Mesenchymal stem cell (in vitro differentiated cells and primary cell): ENCODE measurements around the gene AGPAT2.

Experiments used
- DNase-seq: peaks from one replicate; pipeline ENCODE4 v3.0.0-alpha.2; 2013
- H2AFZ ChIP-seq: one replicate; pipeline ENCODE4 v1.6.1; 2013; ENCODE audit warnings: low read depth, mild to moderate bottlenecking, control low read depth, inconsistent platforms, low read length, moderate library complexity
- H2AK5ac ChIP-seq: 2 replicates; pipeline ENCODE4 v1.6.1; 2013; ENCODE audit warnings: low read length, moderate library complexity, mild to moderate bottlenecking, inconsistent platforms; ENCODE audit not compliant: severe bottlenecking
- H2BK120ac ChIP-seq: one replicate; pipeline ENCODE4 v1.6.1; 2013; ENCODE audit warnings: low read depth, mild to moderate bottlenecking, inconsistent platforms, low read length, moderate library complexity
- H2BK12ac ChIP-seq, 2 experiments: one replicate each; pipeline ENCODE4 v1.6.1; 2013; ENCODE audit warnings: inconsistent platforms in 2 of 2, low read length in 2 of 2, mild to moderate bottlenecking in 2 of 2, moderate library complexity in 2 of 2, control low read depth in 1 of 2
- H2BK15ac ChIP-seq: one replicate; pipeline ENCODE4 v1.6.1; 2013; ENCODE audit warnings: mild to moderate bottlenecking, low read depth, inconsistent platforms; ENCODE audit not compliant: poor library complexity, severe bottlenecking
- H2BK5ac ChIP-seq: 2 replicates; pipeline ENCODE4 v1.6.1; 2013; ENCODE audit warnings: low read depth, mild to moderate bottlenecking, low read length, control low read depth, inconsistent platforms; ENCODE audit not compliant: poor library complexity, severe bottlenecking
- H3K14ac ChIP-seq, 2 experiments: one replicate each; pipeline ENCODE4 v1.6.1; 2013; ENCODE audit warnings: inconsistent platforms in 2 of 2, low read length in 2 of 2, control low read depth in 1 of 2, mild to moderate bottlenecking in 1 of 2, moderate library complexity in 1 of 2
- H3K18ac ChIP-seq, 2 experiments: one replicate each; pipeline ENCODE4 v1.6.1; 2013; ENCODE audit warnings: inconsistent platforms in 2 of 2, low read length in 2 of 2, control low read depth in 1 of 2, low read depth in 1 of 2, mild to moderate bottlenecking in 1 of 2
- H3K23ac ChIP-seq, 2 experiments: one replicate each; pipeline ENCODE4 v1.6.1; 2013; ENCODE audit warnings: inconsistent platforms in 2 of 2, low read length in 2 of 2, mild to moderate bottlenecking in 2 of 2, moderate library complexity in 2 of 2, control low read depth in 1 of 2
- H3K27ac ChIP-seq: 2 replicates; pipeline ENCODE4 v1.5.1; 2013; ENCODE audit warnings: mild to moderate bottlenecking, moderate library complexity, low read length, control low read depth, inconsistent platforms; ENCODE audit not compliant: poor library complexity, severe bottlenecking
- H3K27me3 ChIP-seq, 2 experiments: 2 replicates each; pipeline versions ENCODE4 v1.6.1 to v1.7.0; 2013; ENCODE audit warnings: low read length in 2 of 2, mild to moderate bottlenecking in 2 of 2, moderate library complexity in 2 of 2, control low read depth in 1 of 2, inconsistent platforms in 1 of 2; ENCODE audit not compliant: control insufficient read depth in 1 of 2, insufficient read depth in 1 of 2
- H3K36me3 ChIP-seq, 2 experiments: 2 replicates each; pipeline versions ENCODE4 v1.6.1 to v1.7.0; 2013; ENCODE audit warnings: low read length in 2 of 2, control low read depth in 1 of 2, inconsistent platforms in 1 of 2, low read depth in 1 of 2, mild to moderate bottlenecking in 1 of 2; ENCODE audit not compliant: insufficient read depth in 2 of 2, control insufficient read depth in 1 of 2
- H3K4ac ChIP-seq, 2 experiments: one replicate each; pipeline ENCODE4 v1.6.1; 2013; ENCODE audit warnings: inconsistent platforms in 2 of 2, low read length in 2 of 2, mild to moderate bottlenecking in 2 of 2, moderate library complexity in 2 of 2, control low read depth in 1 of 2, low read depth in 1 of 2
- H3K4me1 ChIP-seq: 2 replicates; pipeline ENCODE4 v1.6.1; 2013; ENCODE audit warnings: low read depth, low read length, control low read depth; ENCODE audit not compliant: control insufficient read depth, insufficient read depth
- H3K4me2 ChIP-seq: 2 replicates; pipeline ENCODE4 v1.6.1; 2013; ENCODE audit warnings: low read length, mild to moderate bottlenecking, inconsistent platforms; ENCODE audit not compliant: poor library complexity, severe bottlenecking
- H3K4me3 ChIP-seq, 2 experiments: 2 replicates each; pipeline versions ENCODE4 v1.5.1 to v1.7.0; 2013; ENCODE audit warnings: low read length in 2 of 2, mild to moderate bottlenecking in 2 of 2, control low read depth in 1 of 2, low read depth in 1 of 2; ENCODE audit not compliant: insufficient read depth in 1 of 2
- H3K79me1 ChIP-seq: replicated peaks from 2 replicates; pipeline ENCODE4 v1.6.1; 2013; ENCODE audit warnings: mild to moderate bottlenecking, control low read depth, low read length, inconsistent platforms; ENCODE audit not compliant: poor library complexity, severe bottlenecking
- H3K9ac ChIP-seq: 2 replicates; pipeline ENCODE4 v1.7.0; 2013; ENCODE audit warnings: mild to moderate bottlenecking, low read length, moderate library complexity
- H3K9me3 ChIP-seq: 2 replicates; pipeline ENCODE4 v1.7.0; 2013; ENCODE audit warnings: mild to moderate bottlenecking, low read length; ENCODE audit not compliant: control insufficient read depth
- H4K8ac ChIP-seq: one replicate; pipeline ENCODE4 v1.6.1; 2013; ENCODE audit warnings: inconsistent platforms, mild to moderate bottlenecking, low read length, moderate library complexity
- H4K91ac ChIP-seq: one replicate; pipeline ENCODE4 v1.6.1; 2013; ENCODE audit warnings: mild to moderate bottlenecking, low read length, inconsistent platforms
- WGBS: methylation state at CpG from one replicate; pipeline ENCODE4 v1.1.7; 2013; ENCODE audit warnings: mixed read lengths; 5-methylcytosine and 5-hydroxymethylcytosine counted together

The AGPAT2 gene

DNA sequence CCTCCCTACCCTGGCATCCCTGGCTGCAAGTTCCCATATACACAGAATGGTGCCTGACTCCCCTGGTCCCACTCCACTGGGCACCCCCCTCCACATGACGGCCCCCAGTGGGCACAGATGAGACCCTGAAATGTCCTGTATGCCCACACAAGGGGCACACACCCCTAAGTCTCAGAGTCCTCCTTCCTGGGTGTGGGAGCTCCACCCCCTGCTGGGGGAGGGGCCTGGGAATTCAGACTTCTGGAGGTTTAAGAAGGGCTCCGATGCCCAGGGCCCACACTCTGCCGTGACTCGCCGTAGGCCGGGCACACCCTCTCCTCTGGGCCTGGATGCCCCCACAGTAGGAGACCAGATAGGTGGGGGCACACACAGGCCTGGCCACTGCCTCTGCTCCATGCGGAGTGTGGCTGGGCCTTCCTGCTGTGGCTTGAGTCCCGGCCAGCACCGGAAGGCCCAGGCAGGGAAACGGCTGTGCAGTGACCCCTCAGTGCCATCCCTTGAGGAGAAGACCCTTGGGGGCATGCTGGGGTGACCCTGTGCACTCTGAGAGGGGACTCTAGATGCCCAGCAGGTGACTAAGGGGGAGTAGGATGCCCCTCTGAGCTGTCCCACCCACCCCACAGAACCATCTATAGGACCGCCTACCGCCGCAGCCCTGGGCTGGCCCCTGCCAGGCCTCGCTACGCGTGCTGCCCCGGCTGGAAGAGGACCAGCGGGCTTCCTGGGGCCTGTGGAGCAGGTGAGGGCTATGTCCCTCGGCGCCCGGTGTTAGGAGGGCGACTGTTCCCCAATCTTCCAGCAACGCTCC, 18.1 kb downstream of the AGPAT2 start:
- peaks cover 0 to 51% of the 10 kb centered on the region in 2 experiments for H3K36me3 ChIP-seq
- H2BK5ac ChIP-seq, result no peak overlapping the region
- H2BK15ac ChIP-seq, result no peak overlapping the region
- H2BK120ac ChIP-seq, result no peak overlapping the region
- no peak overlapping the region for H3K27ac ChIP-seq
- WGBS, result 88% methylated on average over 23 of the region's 23 CpGs
- peaks cover 20% of the 10 kb centered on the region for H3K79me1 ChIP-seq
- H3K9ac ChIP-seq, result no peak overlapping the region
- H3K9me3 ChIP-seq, result no peaks in the 10 kb centered on the region
- peaks cover 0 to 51% of the 10 kb centered on the region in 2 experiments for H3K27me3 ChIP-seq
- H3K4me1 ChIP-seq, result peaks cover 77% of the 10 kb centered on the region
- H3K23ac ChIP-seq, result no peak overlapping the region
- H2AFZ ChIP-seq, result no peak overlapping the region
- H2AK5ac ChIP-seq, result peak overlapping the region; percentile 4
- no peak overlapping the region for H3K14ac ChIP-seq
- H3K4ac ChIP-seq, result no peak overlapping the region
- no peak overlapping the region for H2BK12ac ChIP-seq
- no peak overlapping the region for H3K18ac ChIP-seq
- no peak overlapping the region for H3K4me3 ChIP-seq
- H4K8ac ChIP-seq, result no peak overlapping the region
- peak overlapping the region; percentile 10 for H3K4me2 ChIP-seq
- H4K91ac ChIP-seq, result no peak overlapping the region
- DNase-seq, result no peak

DNA sequence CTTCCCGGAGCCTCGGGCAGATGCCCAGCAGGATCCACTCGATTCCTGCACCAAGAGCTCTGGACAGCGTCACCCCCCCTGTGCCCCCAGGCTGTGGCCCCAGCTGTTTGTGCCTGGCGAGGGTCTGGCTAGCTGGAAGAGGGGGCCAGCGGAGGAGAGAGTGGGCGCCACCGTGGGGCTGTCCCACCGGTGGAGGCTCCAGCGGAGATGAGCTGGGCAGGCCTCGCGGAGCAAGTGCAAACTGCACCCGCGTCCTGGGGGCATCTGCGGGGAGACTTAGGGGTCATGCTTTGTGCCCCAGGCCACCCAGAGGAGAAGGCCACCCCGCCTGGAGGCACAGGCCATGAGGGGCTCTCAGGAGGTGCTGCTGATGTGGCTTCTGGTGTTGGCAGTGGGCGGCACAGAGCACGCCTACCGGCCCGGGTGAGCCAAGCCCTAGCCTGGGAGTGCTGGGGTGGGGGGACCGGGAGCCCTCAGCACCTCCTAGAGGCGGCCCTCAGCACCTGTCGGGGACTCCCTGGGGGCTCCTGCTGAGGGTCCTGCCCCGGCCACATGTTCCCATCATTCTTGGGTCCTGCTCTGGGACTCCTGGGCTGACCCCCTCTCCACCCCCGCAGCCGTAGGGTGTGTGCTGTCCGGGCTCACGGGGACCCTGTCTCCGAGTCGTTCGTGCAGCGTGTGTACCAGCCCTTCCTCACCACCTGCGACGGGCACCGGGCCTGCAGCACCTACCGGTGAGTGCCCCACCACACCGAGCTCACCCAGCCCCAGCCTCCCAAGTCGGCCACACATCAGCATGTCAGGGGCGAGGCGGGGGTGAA, 19.1 kb downstream of the AGPAT2 start:
- H2BK12ac ChIP-seq, result no peak overlapping the region
- H3K36me3 ChIP-seq, result peaks cover 0 to 40% of the 10 kb centered on the region in 2 experiments
- no peak overlapping the region for H2BK15ac ChIP-seq
- no peaks in the 10 kb centered on the region for H3K9me3 ChIP-seq
- no peak for DNase-seq
- H3K18ac ChIP-seq, result no peak overlapping the region
- H3K9ac ChIP-seq, result no peak overlapping the region
- H3K79me1 ChIP-seq, result peaks cover 18% of the 10 kb centered on the region
- peak overlapping the region; percentile 79 for H2BK5ac ChIP-seq
- H2AFZ ChIP-seq, result no peak overlapping the region
- H2AK5ac ChIP-seq, result peak overlapping the region; percentile 26
- peaks cover 77% of the 10 kb centered on the region for H3K4me1 ChIP-seq
- H3K4me3 ChIP-seq, result no peak overlapping the region
- H3K27me3 ChIP-seq, result peaks cover 0 to 59% of the 10 kb centered on the region in 2 experiments
- no peak overlapping the region for H3K4ac ChIP-seq
- no peak overlapping the region for H2BK120ac ChIP-seq
- H3K23ac ChIP-seq, result no peak overlapping the region
- H3K14ac ChIP-seq, result no peak overlapping the region
- H4K8ac ChIP-seq, result no peak overlapping the region
- 88% methylated on average over 40 of the region's 40 CpGs for WGBS
- peak overlapping the region; percentile 65 for H3K27ac ChIP-seq
- H4K91ac ChIP-seq, result no peak overlapping the region
- H3K4me2 ChIP-seq, result peak overlapping the region; percentile 71

DNA sequence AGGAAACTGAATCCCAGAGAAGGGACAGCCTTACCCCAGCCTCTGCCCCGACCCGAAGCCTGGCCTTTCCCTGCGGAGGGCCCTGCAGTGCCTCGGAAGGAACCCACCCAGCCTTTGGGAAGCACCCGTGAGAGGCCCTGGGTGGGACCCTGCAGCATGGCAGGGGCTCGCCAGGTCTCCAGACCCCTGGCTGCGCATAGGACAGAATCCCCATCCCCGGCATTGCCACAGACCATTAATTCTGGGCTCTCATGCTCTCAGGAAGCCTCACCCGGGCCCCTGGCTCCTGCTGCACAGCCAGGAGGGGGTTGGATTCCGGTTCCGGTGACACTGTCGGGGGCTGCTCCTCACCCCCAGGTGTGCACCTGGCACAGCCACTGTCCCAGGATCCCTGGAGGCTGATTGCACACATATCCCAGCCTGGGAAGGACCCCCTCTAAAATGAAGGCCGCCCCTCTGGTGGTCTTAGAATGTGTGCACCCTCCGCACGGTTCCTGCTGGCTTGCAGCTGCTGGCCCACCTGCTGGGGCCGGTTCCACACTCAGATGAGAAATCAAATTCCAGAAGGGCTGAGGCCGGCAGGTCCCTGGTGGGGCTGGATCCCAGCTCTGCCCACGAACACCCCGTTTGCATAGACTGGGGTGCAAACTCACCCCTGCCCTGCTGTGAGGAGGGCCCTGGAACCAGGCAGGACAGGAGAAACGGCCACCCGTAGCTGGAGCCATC, 19.9 kb downstream of the AGPAT2 start:
- WGBS, result 81% methylated on average over 20 of the region's 21 CpGs
- Histone ChIP-seq H2BK5ac (peak overlapping the region; percentile 79), H4K91ac (no peak overlapping the region), H3K4me2 (peak overlapping the region; percentile 71), H3K23ac (no peak overlapping the region), H2BK15ac (no peak overlapping the region), H3K4me3 (no peak overlapping the region), H3K4me1 (peaks cover 75% of the 10 kb centered on the region), H2AK5ac (no peak overlapping the region), H3K36me3 (peaks cover 0 to 33% of the 10 kb centered on the region in 2 experiments), H2BK12ac (no peak overlapping the region), H2AFZ (no peak overlapping the region), H3K9me3 (no peaks in the 10 kb centered on the region), H3K14ac (no peak overlapping the region), H3K27me3 (peaks cover 0 to 66% of the 10 kb centered on the region in 2 experiments), H3K18ac (no peak overlapping the region), H3K4ac (no peak overlapping the region), H3K79me1 (peaks cover 18% of the 10 kb centered on the region), H3K9ac (no peak overlapping the region), H4K8ac (no peak overlapping the region), H3K27ac (peak overlapping the region; percentile 65), H2BK120ac (no peak overlapping the region)
- DNase-seq, result no peak
